T-helper 2 cell treated with Interferon-gamma antibody and Interleukin-4, amounts not matched to agents 5 μg/mL and 100 μg/mL, for 36 hours (primary cell): ENCODE measurements around the gene FOXP1.
A peak's percentile ranks its signal among the peaks of the same experiment; 100 is the strongest.

Source experiments
- DNase-seq: peaks from one replicate; pipeline ENCODE4 v3.0.0; 2021; ENCODE audit warnings: low spot score
- H3K27ac Mint-ChIP-seq: one replicate; pipeline ENCODE4 v1.8.0; 2021; ENCODE audit warnings: mild to moderate bottlenecking, mixed read lengths
- H3K27me3 Mint-ChIP-seq: one replicate; pipeline ENCODE4 v1.8.0; 2021; ENCODE audit warnings: low read depth, mixed read lengths
- H3K36me3 Mint-ChIP-seq: one replicate; pipeline ENCODE4 v1.8.0; 2021; ENCODE audit warnings: low read depth, mixed read lengths
- H3K4me1 Mint-ChIP-seq: one replicate; pipeline ENCODE4 v1.8.0; 2021; ENCODE audit warnings: low read depth, mixed read lengths
- H3K4me3 Mint-ChIP-seq: one replicate; pipeline ENCODE4 v1.8.0; 2022; ENCODE audit warnings: mild to moderate bottlenecking, moderate library complexity, mixed read lengths
- H3K9me3 Mint-ChIP-seq: one replicate; pipeline ENCODE4 v1.8.0; 2021; ENCODE audit warnings: mixed read lengths

FOXP1 gene

DNA sequence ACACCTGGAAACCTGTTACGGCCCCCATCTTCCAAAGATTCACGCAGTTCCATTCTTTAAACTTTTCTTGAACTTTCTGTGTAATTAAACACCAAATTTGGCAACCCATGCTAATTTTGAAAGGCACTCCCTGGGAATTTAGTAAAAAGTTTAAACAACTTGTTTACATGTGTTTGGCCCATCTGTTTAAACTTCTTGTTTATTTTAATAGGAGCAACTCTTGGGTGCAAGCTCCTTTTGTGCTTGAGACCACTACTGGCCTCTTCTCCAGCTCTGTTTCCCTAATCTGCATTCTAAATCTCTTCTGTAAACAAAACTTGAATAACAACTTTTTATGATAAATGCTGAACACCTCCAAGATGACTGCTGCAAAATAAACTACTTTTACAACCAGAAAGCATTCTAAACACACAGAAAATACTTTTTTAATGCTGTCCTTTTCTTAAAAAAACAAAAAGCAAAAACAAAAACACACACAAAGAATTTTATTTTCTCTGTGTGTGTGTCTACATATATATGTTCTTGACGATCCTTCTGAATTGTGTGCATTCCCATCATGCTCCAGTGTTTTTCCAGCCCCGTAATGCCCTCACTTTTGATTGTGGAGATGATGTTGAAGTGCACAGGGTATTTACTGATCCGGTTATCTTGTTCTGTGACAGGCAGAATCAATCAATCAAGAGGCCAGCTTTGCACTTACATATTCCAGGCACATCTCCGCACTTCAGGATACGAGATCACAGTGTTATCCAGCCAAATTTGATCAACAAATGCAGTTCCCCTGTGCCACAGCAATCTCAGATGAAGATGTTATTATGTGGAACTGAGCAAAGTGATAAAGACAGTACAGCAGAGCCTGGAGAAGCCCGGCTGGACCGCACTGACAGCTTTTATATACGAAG lies 416.9 kb downstream of the FOXP1 start:
- peaks cover 2% of the 10 kb centered on the region for H3K4me1 Mint-ChIP-seq
- peaks cover 20% of the 10 kb centered on the region for H3K36me3 Mint-ChIP-seq
- no peak overlapping the region for H3K4me3 Mint-ChIP-seq
- no peaks in the 10 kb centered on the region for H3K27me3 Mint-ChIP-seq
- DNase-seq: no peak
- H3K27ac Mint-ChIP-seq: no peak overlapping the region
- no peaks in the 10 kb centered on the region for H3K9me3 Mint-ChIP-seq

DNA sequence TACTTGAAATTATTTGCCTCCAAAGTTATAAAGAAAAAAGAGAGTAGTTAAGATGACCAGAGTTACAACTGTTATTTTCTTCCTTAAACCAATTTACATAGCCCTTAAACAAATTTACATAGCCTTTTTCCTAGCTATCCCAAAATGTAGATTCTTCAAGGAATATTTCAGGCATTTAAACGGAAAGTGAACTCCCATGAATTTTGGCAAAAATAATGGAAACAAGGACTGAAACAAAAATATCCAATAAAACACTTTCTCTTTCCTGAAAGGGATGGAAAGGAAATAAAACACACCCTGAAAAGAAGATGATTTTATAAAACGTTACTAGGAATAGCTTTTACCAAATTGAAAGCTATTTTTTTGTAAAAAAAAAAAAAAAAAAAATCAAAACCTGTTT lies 418.6 kb downstream of the FOXP1 start:
- Mint-ChIP-seq H3K9me3 (peaks cover 7% of the 10 kb centered on the region), H3K4me1 (peaks cover 6% of the 10 kb centered on the region), H3K27ac (no peak overlapping the region), H3K27me3 (no peaks in the 10 kb centered on the region), H3K36me3 (peaks cover 27% of the 10 kb centered on the region), H3K4me3 (no peak overlapping the region)
- DNase-seq: no peak

DNA sequence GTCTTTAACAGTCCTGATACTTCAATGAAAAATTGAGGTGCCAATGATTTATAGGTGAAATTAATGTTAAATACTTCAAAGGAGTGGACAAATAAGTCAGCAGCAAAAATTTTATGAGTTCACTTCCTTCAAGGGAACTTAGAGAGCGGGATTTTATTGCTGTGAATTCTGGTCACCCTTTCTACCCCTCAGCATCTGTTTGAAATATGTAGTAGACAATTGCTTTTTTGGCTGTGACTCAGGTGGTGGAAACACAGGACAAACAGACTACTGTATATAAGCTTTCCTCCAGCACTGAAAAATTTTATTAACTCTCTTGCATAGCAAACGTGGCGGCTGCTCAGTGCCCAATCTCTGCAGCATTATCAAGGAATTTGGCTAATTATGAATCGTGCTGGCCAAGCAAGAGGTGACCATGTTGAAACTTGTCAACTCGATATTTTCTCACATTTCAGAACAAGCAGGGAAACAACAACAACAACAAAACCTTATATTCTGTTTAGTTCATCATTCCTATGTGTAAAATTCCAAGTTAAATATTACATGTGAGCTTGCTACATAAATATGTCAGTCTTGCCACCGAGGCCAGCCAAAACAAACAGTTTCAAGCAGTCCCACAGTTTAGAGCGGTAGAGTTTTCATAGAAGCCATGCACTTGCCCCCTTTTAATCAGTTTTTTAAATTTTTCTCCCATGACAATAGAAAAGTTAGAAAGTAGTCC lies 420.2 kb downstream of the FOXP1 start:
- Mint-ChIP-seq H3K27ac (no peak overlapping the region), H3K4me1 (peaks cover 7% of the 10 kb centered on the region), H3K9me3 (peaks cover 7% of the 10 kb centered on the region), H3K4me3 (no peak overlapping the region), H3K36me3 (peaks cover 28% of the 10 kb centered on the region), H3K27me3 (no peaks in the 10 kb centered on the region)
- no peak for DNase-seq

DNA sequence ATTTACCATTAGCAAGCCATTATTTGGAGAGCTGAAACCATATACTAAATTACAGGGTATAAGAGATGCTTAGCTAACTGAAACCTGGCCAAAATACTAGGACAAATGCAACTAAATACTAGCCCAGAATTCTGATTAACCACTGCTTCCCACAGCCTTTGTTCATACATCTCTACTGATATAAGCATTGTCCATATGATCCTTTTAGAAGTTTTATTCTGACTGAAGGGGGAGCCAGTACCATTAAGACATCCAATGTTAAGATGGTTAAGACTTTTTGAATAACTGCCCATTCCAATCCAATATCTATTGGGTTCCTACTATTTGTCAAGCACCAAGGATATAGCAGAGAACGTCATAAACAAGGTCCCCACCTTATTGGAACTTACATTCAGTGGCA lies 421.3 kb downstream of the FOXP1 start:
- DNase-seq: no peak
- H3K4me3 Mint-ChIP-seq: no peak overlapping the region
- no peak overlapping the region for H3K27ac Mint-ChIP-seq
- peaks cover 31% of the 10 kb centered on the region for H3K36me3 Mint-ChIP-seq
- H3K9me3 Mint-ChIP-seq: peaks cover 7% of the 10 kb centered on the region
- H3K27me3 Mint-ChIP-seq: no peaks in the 10 kb centered on the region
- H3K4me1 Mint-ChIP-seq: peaks cover 6% of the 10 kb centered on the region

DNA sequence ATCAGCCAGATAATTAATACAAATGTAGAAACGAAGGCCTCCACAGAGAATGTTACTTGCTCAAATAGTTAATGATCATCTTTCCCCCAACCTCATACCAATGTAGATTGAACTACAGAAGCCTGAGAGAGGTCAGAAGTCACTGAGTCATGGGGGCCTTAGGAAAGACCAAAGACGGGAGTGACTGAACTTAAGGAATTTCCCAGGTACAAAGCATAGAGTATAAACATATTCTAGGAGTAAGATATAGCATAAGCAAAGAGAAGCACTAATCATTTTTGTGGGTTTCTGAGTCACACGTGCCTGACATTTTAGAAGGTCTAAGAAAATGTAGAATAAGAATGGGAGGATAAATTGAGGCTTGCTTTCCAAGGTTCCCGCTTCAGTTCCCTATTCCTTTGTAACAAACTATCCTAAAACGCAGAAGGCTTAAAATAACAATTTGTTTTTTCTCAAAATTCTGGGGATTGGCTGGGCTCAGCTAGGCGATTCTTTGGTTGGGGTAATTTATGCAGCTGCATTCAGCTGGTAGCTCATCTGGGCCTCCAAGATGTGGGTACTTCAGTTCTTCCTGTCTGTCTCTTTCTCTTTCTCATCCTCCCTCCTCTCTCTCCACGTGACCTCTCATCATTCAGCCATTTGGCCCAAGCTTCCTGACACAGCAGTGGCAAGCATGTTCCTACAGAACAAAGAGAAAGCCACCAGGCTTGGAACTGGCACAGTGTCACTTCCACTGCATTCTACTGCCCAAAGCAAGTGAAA lies 422.6 kb downstream of the FOXP1 start:
- H3K27ac Mint-ChIP-seq: no peak overlapping the region
- peaks cover 7% of the 10 kb centered on the region for H3K9me3 Mint-ChIP-seq
- DNase-seq: no peak
- peaks cover 24% of the 10 kb centered on the region for H3K36me3 Mint-ChIP-seq
- H3K27me3 Mint-ChIP-seq: no peaks in the 10 kb centered on the region
- H3K4me1 Mint-ChIP-seq: peaks cover 10% of the 10 kb centered on the region
- H3K4me3 Mint-ChIP-seq: no peak overlapping the region

- no peak for DNase-seq
- Mint-ChIP-seq H3K4me3 (no peak overlapping the region), H3K9me3 (peaks cover 4% of the 10 kb centered on the region), H3K36me3 (peaks cover 14% of the 10 kb centered on the region), H3K27ac (no peak overlapping the region), H3K27me3 (no peaks in the 10 kb centered on the region), H3K4me1 (peaks cover 16% of the 10 kb centered on the region)
Observed at GRCh38 chr3:71156062-71156665, 427.4 kb downstream of the FOXP1 start.

DNA sequence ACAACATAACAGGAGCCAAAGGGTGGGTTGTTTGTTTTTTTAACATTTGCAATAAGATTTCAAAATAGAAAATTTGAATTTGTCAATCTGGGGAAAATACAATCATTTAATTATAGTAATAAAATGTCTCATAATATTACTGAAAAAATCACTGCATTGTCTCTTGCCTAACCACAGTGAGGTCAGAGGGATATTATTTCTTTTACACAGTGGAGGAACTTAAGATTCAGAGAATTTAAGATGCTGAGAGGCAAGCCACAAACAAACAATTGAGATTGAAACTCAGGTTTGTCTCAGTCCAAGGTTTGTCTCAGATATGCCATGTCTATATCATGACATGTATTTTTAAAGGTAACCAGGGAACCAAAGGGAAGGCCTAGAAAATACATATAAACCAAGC lies 428.7 kb downstream of the FOXP1 start:
- Mint-ChIP-seq H3K27me3 (no peaks in the 10 kb centered on the region), H3K9me3 (no peaks in the 10 kb centered on the region), H3K4me3 (no peak overlapping the region), H3K36me3 (peaks cover 10% of the 10 kb centered on the region), H3K4me1 (peaks cover 24% of the 10 kb centered on the region), H3K27ac (no peak overlapping the region)
- DNase-seq: no peak

- Mint-ChIP-seq H3K27me3 (no peaks in the 10 kb centered on the region), H3K4me1 (peaks cover 25% of the 10 kb centered on the region)
Observed at GRCh38 chr3:71153713-71154112, 429.8 kb downstream of the FOXP1 start.

GRCh38 chr3:71152892-71153265 lies 430.6 kb downstream of the FOXP1 start:
- Mint-ChIP-seq H3K27me3 (no peaks in the 10 kb centered on the region), H3K4me1 (peaks cover 25% of the 10 kb centered on the region), H3K9me3 (no peaks in the 10 kb centered on the region), H3K4me3 (no peak overlapping the region), H3K36me3 (peaks cover 7% of the 10 kb centered on the region), H3K27ac (no peak overlapping the region)
- no peak for DNase-seq

More at GRCh38 chr3:71153713-71154112, 429.8 kb downstream of the FOXP1 start:
- no peaks in the 10 kb centered on the region for H3K9me3 Mint-ChIP-seq
- DNase-seq: no peak
- no peak overlapping the region for H3K27ac Mint-ChIP-seq
- H3K36me3 Mint-ChIP-seq: peaks cover 12% of the 10 kb centered on the region
- H3K4me3 Mint-ChIP-seq: no peak overlapping the region

DNA sequence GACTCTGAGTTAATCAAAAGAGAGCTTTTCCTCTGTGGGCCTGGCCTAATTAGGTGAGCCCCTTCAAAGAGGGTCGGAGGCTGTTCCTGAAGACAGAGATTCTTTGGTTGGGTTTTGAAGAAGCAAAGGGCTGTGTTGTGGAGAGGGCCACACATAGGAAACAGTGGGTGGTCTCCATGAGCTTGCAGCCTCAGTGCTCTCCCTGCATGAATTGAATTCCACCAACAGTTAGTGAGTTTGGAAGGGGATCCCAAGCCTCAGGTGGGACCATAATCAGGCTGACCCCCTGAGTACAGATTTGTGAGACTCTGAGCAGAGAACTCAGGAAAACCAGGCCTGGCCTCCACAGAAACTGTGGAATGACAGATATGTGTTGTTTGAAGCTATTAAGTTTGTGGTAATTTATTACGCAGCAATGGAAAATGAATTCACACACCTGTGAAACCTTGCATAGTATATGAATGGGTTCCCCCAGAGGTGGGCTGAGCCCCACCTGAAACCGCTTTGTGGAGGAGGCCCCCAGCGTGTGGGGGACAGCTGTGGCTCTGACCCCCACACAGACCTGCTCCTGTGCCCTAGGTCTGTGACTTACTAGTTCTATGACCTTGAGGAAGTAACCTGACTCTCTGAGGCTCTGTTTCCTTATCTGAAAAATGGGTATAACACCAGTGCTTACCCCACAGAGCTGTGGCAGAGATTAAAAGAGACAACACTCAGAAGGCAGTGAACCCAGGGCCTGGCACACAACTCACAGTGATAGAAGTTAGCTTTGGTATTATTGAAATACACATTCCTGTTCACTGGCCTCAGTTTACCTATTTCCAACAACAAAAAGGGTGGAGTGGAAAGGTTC lies 431.3 kb downstream of the FOXP1 start:
- peaks cover 27% of the 10 kb centered on the region for H3K4me1 Mint-ChIP-seq
- no peak overlapping the region for H3K27ac Mint-ChIP-seq

DNA sequence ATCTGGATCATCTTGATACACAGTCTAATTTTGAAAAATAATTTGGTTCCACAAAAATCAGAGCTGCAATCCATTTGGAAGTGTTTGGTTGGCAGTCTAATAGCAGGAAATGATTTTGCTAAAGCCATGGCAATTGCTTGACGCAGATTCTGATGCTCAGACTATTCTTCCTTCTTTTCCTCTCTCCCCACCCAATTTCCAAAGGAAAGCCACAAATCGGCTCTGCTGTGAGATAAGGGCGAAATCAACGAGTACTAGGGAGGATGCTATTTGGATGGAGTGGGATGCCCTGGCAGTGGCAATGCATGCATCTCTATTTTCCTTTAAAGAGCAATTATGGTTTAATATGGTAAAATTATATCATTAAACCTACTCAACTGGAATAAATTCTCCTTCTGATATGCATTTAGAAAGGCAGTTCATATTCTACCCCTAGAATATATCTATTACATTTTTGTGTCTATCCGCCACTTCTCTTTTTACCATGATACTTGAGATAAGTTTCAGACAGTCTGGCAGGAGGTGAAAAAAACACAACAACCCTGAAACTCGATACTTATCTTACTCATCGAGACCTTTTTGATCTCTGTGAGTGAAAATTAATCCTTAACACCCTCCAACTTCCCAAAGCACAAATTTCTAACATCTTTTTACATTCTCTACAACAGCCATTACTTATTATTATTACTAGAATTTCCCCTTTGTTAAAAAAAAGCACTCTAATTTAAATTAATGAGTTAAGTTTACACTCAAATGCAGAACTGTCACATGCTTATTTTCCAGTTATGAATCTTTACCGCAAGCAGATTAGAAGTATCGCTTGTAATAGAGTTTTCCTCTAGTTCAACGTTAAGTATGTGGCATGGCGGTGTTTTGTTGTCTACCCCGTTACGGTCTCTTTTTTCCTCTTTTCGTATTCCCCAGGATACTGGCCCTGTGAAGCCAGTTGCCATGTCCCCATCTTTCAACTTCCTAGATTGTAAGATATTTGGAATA lies 433.3 kb downstream of the FOXP1 start:
- Mint-ChIP-seq H3K4me3 (peak overlapping the region; percentile 16), H3K36me3 (peaks cover 5% of the 10 kb centered on the region), H3K4me1 (peaks cover 23% of the 10 kb centered on the region), H3K27me3 (no peaks in the 10 kb centered on the region), H3K27ac (peak overlapping the region; percentile 46), H3K9me3 (no peaks in the 10 kb centered on the region)
- no peak for DNase-seq

More for the DNA sequence above, 431.3 kb downstream of the FOXP1 start:
- no peak overlapping the region for H3K4me3 Mint-ChIP-seq
- no peaks in the 10 kb centered on the region for H3K9me3 Mint-ChIP-seq
- H3K36me3 Mint-ChIP-seq: peaks cover 6% of the 10 kb centered on the region
- H3K27me3 Mint-ChIP-seq: no peaks in the 10 kb centered on the region
- DNase-seq: no peak

GRCh38 chr3:71148455-71149060 lies 435.0 kb downstream of the FOXP1 start:
- Mint-ChIP-seq H3K4me3 (no peak overlapping the region), H3K27ac (no peak overlapping the region), H3K27me3 (no peaks in the 10 kb centered on the region), H3K9me3 (no peaks in the 10 kb centered on the region), H3K4me1 (peaks cover 23% of the 10 kb centered on the region), H3K36me3 (peaks cover 5% of the 10 kb centered on the region)
- DNase-seq: no peak
